D721Med (cell line): ENCODE results near the gene KCNQ2.
A peak's percentile ranks its signal among the peaks of the same experiment; 100 is the strongest.

ENCODE experiments used
- DNase-seq: peaks from one replicate; pipeline ENCODE4 v3.0.0; 2011; ENCODE audit warnings: low spot score; ENCODE audit not compliant: insufficient read length
- FAIRE-seq: peaks from 2 replicates; lab custom pipeline; 2011; peaks lifted over from hg19 to GRCh38; lab: Jason Lieb, UNC
- CTCF ChIP-seq: IDR thresholded peaks from 2 replicates; pipeline ENCODE4 v1.5.1; 2012; ENCODE audit warnings: mild to moderate bottlenecking, control low read depth; ENCODE audit not compliant: insufficient read depth; ENCODE audit errors: missing control alignments

KCNQ2 gene

GRCh38 chr20:63365601-63366389 is 106.7 kb downstream of the KCNQ2 start:
- no peak for TF ChIP-seq CTCF
- no peak for FAIRE-seq
- DNase-seq: no peak

- TF ChIP-seq CTCF: no peak
- FAIRE-seq: no peak
- no peak for DNase-seq
Measured at GRCh38 chr20:63364801-63365585, 107.5 kb downstream of the KCNQ2 start.

GRCh38 chr20:63363981-63364561 is 108.4 kb downstream of the KCNQ2 start:
- DNase-seq (peak; percentile 72), FAIRE-seq (no peak)
- no peak for TF ChIP-seq CTCF

- FAIRE-seq: no peak
- TF ChIP-seq CTCF: no peak
- DNase-seq: no peak
Measured at GRCh38 chr20:63363013-63363957, 109.2 kb downstream of the KCNQ2 start.

GRCh38 chr20:63362436-63363009 is 109.9 kb downstream of the KCNQ2 start:
- DNase-seq: no peak
- FAIRE-seq: no peak
- TF ChIP-seq CTCF: no peak
